Measurements from ENCODE around the gene SYT7. TPM values are rescaled to one million over a fixed set of nuclear protein-coding genes. Genes with fewer than 3 reads are reported as not detected.

SYT7 gene
- total and polyA plus RNA-seq, 2 of the 4 experiments (the other 2 are of a cell fraction): under 0.01 to 0.19 TPM

DNA sequence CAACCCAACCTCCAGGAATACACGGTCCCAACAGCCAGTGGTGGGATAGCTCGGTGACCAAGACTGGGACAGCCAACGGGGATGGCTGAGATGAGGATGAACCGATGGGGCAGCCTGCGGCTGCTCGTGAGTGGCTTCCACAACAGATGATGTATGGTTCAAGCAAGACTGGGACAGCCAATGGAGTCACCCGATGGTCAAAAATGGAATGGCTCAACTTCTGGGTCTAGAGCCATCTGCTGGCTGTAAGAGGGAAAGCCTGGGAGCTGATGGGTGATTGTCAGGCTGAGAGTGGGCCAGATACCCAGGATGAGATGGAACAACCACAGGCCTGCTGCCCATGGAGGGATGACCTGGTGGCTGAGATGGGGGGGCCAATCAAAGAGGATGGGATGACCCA lies 35.5 kb downstream of the SYT7 start:
- H2BK120ac ChIP-seq (ENCODE audit: low read depth, low read length): no peak overlapping the region
- no peak overlapping the region for H4K91ac ChIP-seq (ENCODE audit: insufficient read depth, low read depth, low read length)
- no peaks in the 10 kb centered on the region for H3K9me1 ChIP-seq (ENCODE audit: insufficient read depth, low read length)
- no peak overlapping the region for H3K4me3 ChIP-seq (ENCODE audit: insufficient read depth, low read depth, low read length)
- H3K9me3 ChIP-seq (ENCODE audit: control insufficient read depth, insufficient read depth, low read length): no peaks in the 10 kb centered on the region
- H3K56ac ChIP-seq (ENCODE audit: extremely low read depth, insufficient read depth, low read length): no peak overlapping the region
- H2AK9ac ChIP-seq (replicated peaks; ENCODE audit: low read depth, low read length, poor library complexity): no peak overlapping the region
- H2BK15ac ChIP-seq (ENCODE audit: low read depth, low read length): no peak overlapping the region
- H3K14ac ChIP-seq (replicated peaks; ENCODE audit: low read depth, low read length): no peak overlapping the region
- H2BK5ac ChIP-seq (ENCODE audit: low read depth, low read length, poor library complexity, severe bottlenecking): no peak overlapping the region
- DNase-seq (no peak), ATAC-seq (ENCODE audit: low read depth) (no peak)
- CTCF ChIA-PET: no interaction called here
- H2AFZ ChIP-seq (replicated peaks; ENCODE audit: low read length, poor library complexity): no peak overlapping the region
- H2BK20ac ChIP-seq (ENCODE audit: low read depth, low read length): no peak overlapping the region
- no peak overlapping the region for H3K4ac ChIP-seq (ENCODE audit: low read depth, low read length)
- H3K27me3 ChIP-seq (ENCODE audit: control insufficient read depth, insufficient read depth, low read length): peaks cover 12% of the 10 kb centered on the region; the same call in 1 of the 2 replicates
- H3K23ac ChIP-seq (ENCODE audit: low read depth, low read length): no peak overlapping the region
- 84% methylated on average over 7 of the region's 7 CpGs; no CpG with 5 or more reads in 1 of the 2 experiments for WGBS, 2 experiments (ENCODE audit: extremely low coverage in 2 of 2, insufficient read length in 1 of 2)
- in situ Hi-C loops (cut with MboI; ENCODE audit: low sequenced_read_pairs): no loop called here
- no peak overlapping the region for H2AK5ac ChIP-seq (ENCODE audit: low read depth, low read length)
- intact Hi-C loops (cut with micrococcal nuclease): no loop called here
- H3K18ac ChIP-seq (ENCODE audit: low read depth, low read length): no peak overlapping the region
- no peaks in the 10 kb centered on the region for H3K79me1 ChIP-seq (ENCODE audit: low read depth in 1 of 2, low read length in 2 of 2)
- H4K5ac ChIP-seq (ENCODE audit: low read depth, low read length): no peak overlapping the region
- TF ChIP-seq, protein P1, sequence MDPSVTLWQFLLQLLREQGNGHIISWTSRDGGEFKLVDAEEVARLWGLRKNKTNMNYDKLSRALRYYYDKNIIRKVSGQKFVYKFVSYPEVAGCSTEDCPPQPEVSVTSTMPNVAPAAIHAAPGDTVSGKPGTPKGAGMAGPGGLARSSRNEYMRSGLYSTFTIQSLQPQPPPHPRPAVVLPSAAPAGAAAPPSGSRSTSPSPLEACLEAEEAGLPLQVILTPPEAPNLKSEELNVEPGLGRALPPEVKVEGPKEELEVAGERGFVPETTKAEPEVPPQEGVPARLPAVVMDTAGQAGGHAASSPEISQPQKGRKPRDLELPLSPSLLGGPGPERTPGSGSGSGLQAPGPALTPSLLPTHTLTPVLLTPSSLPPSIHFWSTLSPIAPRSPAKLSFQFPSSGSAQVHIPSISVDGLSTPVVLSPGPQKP (IDR thresholded peaks at IDR 0.05; ENCODE audit: borderline replicate concordance, low read depth, low read length): no peak
- no peak for TF ChIP-seq MAFK (IDR thresholded peaks at IDR 0.05; ENCODE audit: low read depth, low read length)
- no peak for TF ChIP-seq RCOR1 (IDR thresholded peaks at IDR 0.05; ENCODE audit: insufficient replicate concordance, low read length)
- TF ChIP-seq SMC3 (IDR thresholded peaks at IDR 0.05; ENCODE audit: low read depth, low read length): 0 out of 2 replicates have a peak, but pooled peaks have one; percentile 10
- TF ChIP-seq, protein P2, sequence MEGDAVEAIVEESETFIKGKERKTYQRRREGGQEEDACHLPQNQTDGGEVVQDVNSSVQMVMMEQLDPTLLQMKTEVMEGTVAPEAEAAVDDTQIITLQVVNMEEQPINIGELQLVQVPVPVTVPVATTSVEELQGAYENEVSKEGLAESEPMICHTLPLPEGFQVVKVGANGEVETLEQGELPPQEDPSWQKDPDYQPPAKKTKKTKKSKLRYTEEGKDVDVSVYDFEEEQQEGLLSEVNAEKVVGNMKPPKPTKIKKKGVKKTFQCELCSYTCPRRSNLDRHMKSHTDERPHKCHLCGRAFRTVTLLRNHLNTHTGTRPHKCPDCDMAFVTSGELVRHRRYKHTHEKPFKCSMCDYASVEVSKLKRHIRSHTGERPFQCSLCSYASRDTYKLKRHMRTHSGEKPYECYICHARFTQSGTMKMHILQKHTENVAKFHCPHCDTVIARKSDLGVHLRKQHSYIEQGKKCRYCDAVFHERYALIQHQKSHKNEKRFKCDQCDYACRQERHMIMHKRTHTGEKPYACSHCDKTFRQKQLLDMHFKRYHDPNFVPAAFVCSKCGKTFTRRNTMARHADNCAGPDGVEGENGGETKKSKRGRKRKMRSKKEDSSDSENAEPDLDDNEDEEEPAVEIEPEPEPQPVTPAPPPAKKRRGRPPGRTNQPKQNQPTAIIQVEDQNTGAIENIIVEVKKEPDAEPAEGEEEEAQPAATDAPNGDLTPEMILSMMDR (conservative IDR thresholded peaks at IDR 0.05; ENCODE audit: low read depth, low read length): peak; percentile 35
- H3K4me2 ChIP-seq (ENCODE audit: low read depth, low read length): no peak overlapping the region
- no peaks in the 10 kb centered on the region for H4K20me1 ChIP-seq (ENCODE audit: insufficient read depth, low read length)
- peaks cover 13% of the 10 kb centered on the region for H3K4me1 ChIP-seq (ENCODE audit: control insufficient read depth, insufficient read depth, low read length)
- H3K27ac ChIP-seq (ENCODE audit: insufficient read depth, low read length): no peak overlapping the region
- no peak overlapping the region for H3K9ac ChIP-seq (ENCODE audit: low read depth, low read length)
- no peaks in the 10 kb centered on the region for H3K36me3 ChIP-seq (ENCODE audit: control insufficient read depth, insufficient read depth, low read length)
- dilution Hi-C loops (cut with HindIII; ENCODE audit: low sequenced_read_pairs, unreplicated experiment): no loop called here
- no TSS peak for BruUV-seq (replicated peaks)
- no peak overlapping the region for H4K8ac ChIP-seq (ENCODE audit: low read depth in 2 of 2, low read length in 2 of 2)
- POLR2A ChIA-PET (ENCODE audit: unreplicated experiment): no interaction called here

All from IMR-90 (cell line).